Measurements from ENCODE around the gene KCNH3.

Gene KCNH3

DNA sequence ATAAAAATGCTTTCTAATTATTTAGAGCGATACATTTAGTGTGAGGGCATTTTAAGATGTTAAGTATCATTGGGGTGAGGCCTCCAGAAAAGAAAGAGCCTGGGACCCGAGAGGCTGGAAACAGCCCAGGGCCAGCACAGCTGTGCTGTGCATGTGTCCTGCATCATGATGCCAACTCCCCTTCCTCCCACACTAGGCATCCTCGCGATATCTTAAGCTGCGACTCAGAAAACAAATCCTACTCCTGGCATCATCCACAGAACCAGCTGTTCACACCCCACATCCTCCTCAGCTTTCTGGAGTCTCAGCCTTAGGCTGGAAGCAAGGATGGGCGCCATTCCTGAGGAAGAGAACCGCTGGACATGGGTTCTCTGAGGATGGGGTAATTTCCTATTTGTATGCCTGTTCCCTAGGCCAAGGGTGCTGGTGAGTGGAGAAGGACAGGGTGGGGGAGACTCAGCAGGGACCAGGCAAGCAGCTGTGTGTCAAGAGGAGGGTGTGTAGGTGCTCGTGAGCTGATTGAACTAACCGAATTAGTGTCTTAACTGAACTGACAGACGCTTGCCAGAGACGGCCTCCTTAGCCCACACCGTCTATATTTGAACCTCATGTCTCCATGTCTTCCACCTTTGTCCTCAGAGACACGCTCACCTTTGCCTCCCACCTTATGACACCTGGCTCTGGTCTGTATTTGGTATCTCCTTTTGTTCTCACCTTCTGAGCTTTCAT is 44.7 kb downstream of the KCNH3 start:
- DNase-seq (ENCODE audit: low read depth), result peak; percentile 36
- no peak overlapping the region for H3K4me3 ChIP-seq (ENCODE audit: low read length)
- no peak for TF ChIP-seq CTCF (conservative IDR thresholded peaks at IDR 0.05; ENCODE audit: low read length)

- no peak for DNase-seq (ENCODE audit: low read depth)
- no peak overlapping the region for H3K4me3 ChIP-seq (ENCODE audit: low read length)
- no peak for TF ChIP-seq CTCF (conservative IDR thresholded peaks at IDR 0.05; ENCODE audit: low read length)
Measured at GRCh38 chr12:49584591-49584990, 45.8 kb downstream of the KCNH3 start.

GRCh38 chr12:49585477-49586459 is 46.9 kb downstream of the KCNH3 start:
- H3K4me3 ChIP-seq (ENCODE audit: low read length), result no peak overlapping the region
- TF ChIP-seq CTCF (conservative IDR thresholded peaks at IDR 0.05; ENCODE audit: low read length), result no peak
- DNase-seq (ENCODE audit: low read depth), result no peak

- no peak overlapping the region for H3K4me3 ChIP-seq (ENCODE audit: low read length)
- no peak for DNase-seq (ENCODE audit: low read depth)
- no peak for TF ChIP-seq CTCF (conservative IDR thresholded peaks at IDR 0.05; ENCODE audit: low read length)
Measured at GRCh38 chr12:49587174-49587908, 48.5 kb downstream of the KCNH3 start.

GRCh38 chr12:49588281-49588680 is 49.5 kb downstream of the KCNH3 start:
- no peak overlapping the region for H3K4me3 ChIP-seq (ENCODE audit: low read length)
- TF ChIP-seq CTCF (conservative IDR thresholded peaks at IDR 0.05; ENCODE audit: low read length), result no peak
- no peak for DNase-seq (ENCODE audit: low read depth)

- no peak for DNase-seq (ENCODE audit: low read depth)
- no peak overlapping the region for H3K4me3 ChIP-seq (ENCODE audit: low read length)
- no peak for TF ChIP-seq CTCF (conservative IDR thresholded peaks at IDR 0.05; ENCODE audit: low read length)
Measured at GRCh38 chr12:49588721-49589516, 50.1 kb downstream of the KCNH3 start.
